ENCODE measurements around the gene SPIN2B.

Gene SPIN2B

GRCh38 chrX:57121816-57122215 is 468 bp upstream of the SPIN2B start:
- TF ChIP-seq SNAI2 (CRISPR knock-in tag; IDR thresholded peaks at IDR 0.05) = no peak
- TF ChIP-seq ARNTL (CRISPR knock-in tag; IDR thresholded peaks at IDR 0.05; ENCODE audit: borderline replicate concordance, low read depth) = no peak
- TF ChIP-seq, protein P1, sequence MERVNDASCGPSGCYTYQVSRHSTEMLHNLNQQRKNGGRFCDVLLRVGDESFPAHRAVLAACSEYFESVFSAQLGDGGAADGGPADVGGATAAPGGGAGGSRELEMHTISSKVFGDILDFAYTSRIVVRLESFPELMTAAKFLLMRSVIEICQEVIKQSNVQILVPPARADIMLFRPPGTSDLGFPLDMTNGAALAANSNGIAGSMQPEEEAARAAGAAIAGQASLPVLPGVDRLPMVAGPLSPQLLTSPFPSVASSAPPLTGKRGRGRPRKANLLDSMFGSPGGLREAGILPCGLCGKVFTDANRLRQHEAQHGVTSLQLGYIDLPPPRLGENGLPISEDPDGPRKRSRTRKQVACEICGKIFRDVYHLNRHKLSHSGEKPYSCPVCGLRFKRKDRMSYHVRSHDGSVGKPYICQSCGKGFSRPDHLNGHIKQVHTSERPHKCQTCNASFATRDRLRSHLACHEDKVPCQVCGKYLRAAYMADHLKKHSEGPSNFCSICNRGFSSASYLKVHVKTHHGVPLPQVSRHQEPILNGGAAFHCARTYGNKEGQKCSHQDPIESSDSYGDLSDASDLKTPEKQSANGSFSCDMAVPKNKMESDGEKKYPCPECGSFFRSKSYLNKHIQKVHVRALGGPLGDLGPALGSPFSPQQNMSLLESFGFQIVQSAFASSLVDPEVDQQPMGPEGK (CRISPR knock-in tag; IDR thresholded peaks at IDR 0.05; ENCODE audit: borderline replicate concordance) = no peak
- no peak for TF ChIP-seq CSRNP3 (CRISPR knock-in tag; IDR thresholded peaks at IDR 0.05)
- TF ChIP-seq BACH2 (CRISPR knock-in tag; IDR thresholded peaks at IDR 0.05; ENCODE audit: borderline replicate concordance) = no peak
- TF ChIP-seq ZC3H10 (CRISPR knock-in tag; IDR thresholded peaks at IDR 0.05) = no peak
- no peak for TF ChIP-seq PPARA (CRISPR knock-in tag; IDR thresholded peaks at IDR 0.05; ENCODE audit: borderline replicate concordance)
- no peak for TF ChIP-seq TCF4 (CRISPR knock-in tag; IDR thresholded peaks at IDR 0.05; ENCODE audit: borderline replicate concordance)
- TF ChIP-seq TOX (CRISPR knock-in tag; IDR thresholded peaks at IDR 0.05; ENCODE audit: borderline replicate concordance) = no peak
- TF ChIP-seq ZFP3 (CRISPR knock-in tag; IDR thresholded peaks at IDR 0.05) = no peak
- no peak for TF ChIP-seq ZNF8 (CRISPR knock-in tag; IDR thresholded peaks at IDR 0.05)
- no peak for TF ChIP-seq ZNF565 (CRISPR knock-in tag; conservative IDR thresholded peaks at IDR 0.05; ENCODE audit: low read depth)
- no peak for TF ChIP-seq ESRRG (CRISPR knock-in tag; IDR thresholded peaks at IDR 0.05)
- no peak for TF ChIP-seq ZNF70 (CRISPR knock-in tag; IDR thresholded peaks at IDR 0.05)
- TF ChIP-seq ZFP30 (CRISPR knock-in tag; IDR thresholded peaks at IDR 0.05) = no peak
- TF ChIP-seq GLIS3 (CRISPR knock-in tag; IDR thresholded peaks at IDR 0.05) = no peak
- no peak for TF ChIP-seq TSHZ2 (CRISPR knock-in tag; IDR thresholded peaks at IDR 0.05)
- no peak; the same call in 2 of the 3 replicates for ATAC-seq

GRCh38 chrX:57120619-57121161 is 658 bp downstream of the SPIN2B start:
- ATAC-seq = peak; percentile 32

DNA sequence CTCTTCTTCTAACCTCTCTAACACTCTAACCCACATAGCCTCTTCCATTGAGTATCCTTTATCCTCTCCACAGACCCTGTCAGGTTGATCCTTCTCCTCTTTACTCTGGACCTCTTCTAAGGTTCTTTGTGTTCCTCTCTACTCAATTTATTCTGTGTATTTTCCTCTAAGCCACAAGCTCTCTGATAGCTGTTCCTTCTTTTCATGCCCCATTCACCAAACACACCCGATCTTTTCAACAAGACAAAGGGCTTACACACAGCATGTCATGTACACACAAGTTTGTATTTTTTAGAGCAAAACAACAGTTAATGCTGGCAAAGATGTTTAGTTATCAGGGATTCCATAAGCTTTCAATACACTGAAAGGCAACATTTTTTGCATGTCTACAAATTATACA is 1.9 kb downstream of the SPIN2B start:
- TF ChIP-seq POU6F1 (CRISPR knock-in tag; IDR thresholded peaks at IDR 0.05; ENCODE audit: borderline replicate concordance, low read depth) = no peak
- no peak for TF ChIP-seq TSHZ2 (CRISPR knock-in tag; IDR thresholded peaks at IDR 0.05)
- no peak for TF ChIP-seq CSRNP3 (CRISPR knock-in tag; IDR thresholded peaks at IDR 0.05)
- TF ChIP-seq, protein P2, sequence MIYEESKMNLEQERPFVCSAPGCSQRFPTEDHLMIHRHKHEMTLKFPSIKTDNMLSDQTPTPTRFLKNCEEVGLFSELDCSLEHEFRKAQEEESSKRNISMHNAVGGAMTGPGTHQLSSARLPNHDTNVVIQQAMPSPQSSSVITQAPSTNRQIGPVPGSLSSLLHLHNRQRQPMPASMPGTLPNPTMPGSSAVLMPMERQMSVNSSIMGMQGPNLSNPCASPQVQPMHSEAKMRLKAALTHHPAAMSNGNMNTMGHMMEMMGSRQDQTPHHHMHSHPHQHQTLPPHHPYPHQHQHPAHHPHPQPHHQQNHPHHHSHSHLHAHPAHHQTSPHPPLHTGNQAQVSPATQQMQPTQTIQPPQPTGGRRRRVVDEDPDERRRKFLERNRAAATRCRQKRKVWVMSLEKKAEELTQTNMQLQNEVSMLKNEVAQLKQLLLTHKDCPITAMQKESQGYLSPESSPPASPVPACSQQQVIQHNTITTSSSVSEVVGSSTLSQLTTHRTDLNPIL (CRISPR knock-in tag; IDR thresholded peaks at IDR 0.05; ENCODE audit: low read depth) = no peak
- TF ChIP-seq ISL1 (CRISPR knock-in tag; IDR thresholded peaks at IDR 0.05) = no peak
- no peak for TF ChIP-seq ZNF70 (CRISPR knock-in tag; IDR thresholded peaks at IDR 0.05)
- TF ChIP-seq RARB (CRISPR knock-in tag; IDR thresholded peaks at IDR 0.05) = no peak
- TF ChIP-seq SNAI2 (CRISPR knock-in tag; IDR thresholded peaks at IDR 0.05) = no peak
- TF ChIP-seq ZNF8 (CRISPR knock-in tag; IDR thresholded peaks at IDR 0.05) = no peak
- TF ChIP-seq ZFP30 (CRISPR knock-in tag; IDR thresholded peaks at IDR 0.05) = no peak
- TF ChIP-seq GLIS3 (CRISPR knock-in tag; IDR thresholded peaks at IDR 0.05) = no peak
- no peak for TF ChIP-seq TOX (CRISPR knock-in tag; IDR thresholded peaks at IDR 0.05; ENCODE audit: borderline replicate concordance)
- TF ChIP-seq BACH2 (CRISPR knock-in tag; IDR thresholded peaks at IDR 0.05; ENCODE audit: borderline replicate concordance) = no peak
- no peak for TF ChIP-seq CSDC2 (CRISPR knock-in tag; IDR thresholded peaks at IDR 0.05)
- TF ChIP-seq ARNTL (CRISPR knock-in tag; IDR thresholded peaks at IDR 0.05; ENCODE audit: borderline replicate concordance, low read depth) = no peak
- no peak for TF ChIP-seq PPARA (CRISPR knock-in tag; IDR thresholded peaks at IDR 0.05; ENCODE audit: borderline replicate concordance)
- no peak for TF ChIP-seq OSR1 (CRISPR knock-in tag; IDR thresholded peaks at IDR 0.05)
- TF ChIP-seq ZFP3 (CRISPR knock-in tag; IDR thresholded peaks at IDR 0.05) = no peak
- TF ChIP-seq TCF4 (CRISPR knock-in tag; IDR thresholded peaks at IDR 0.05; ENCODE audit: borderline replicate concordance) = no peak
- no peak for TF ChIP-seq ZNF565 (CRISPR knock-in tag; conservative IDR thresholded peaks at IDR 0.05; ENCODE audit: low read depth)
- no peak for ATAC-seq
